ENCODE results near the gene TRMT112.

- TF ChIP-seq EP300 (IDR thresholded peaks at IDR 0.05) (no peak), POLR2A (IDR thresholded peaks at IDR 0.05) (no peak), POLR2AphosphoS5 (IDR thresholded peaks at IDR 0.05) (no peak)
Measured at GRCh38 chr11:64340671-64341335, 23.4 kb upstream of the TRMT112 start.

Measured in upper lobe of left lung (tissue), 4 donors.